Neural cell (in vitro differentiated cells): Measurements from ENCODE around the gene CEP85L.

Experiments
- EP300 ChIP-seq: fragments of 450-650 bp; conservative IDR thresholded peaks from 2 replicates; pipeline ENCODE4 v1.6.1; 2014; ENCODE audit warnings: antibody characterized with exemption, mild to moderate bottlenecking, moderate library complexity; ENCODE audit not compliant: poor library complexity, severe bottlenecking
- EZH2 ChIP-seq: fragments of 200-600, 300-800 bp; shearing (Covaris generic), sonication (generic); IDR thresholded peaks from 2 replicates; pipeline ENCODE4 v1.6.1; 2014; ENCODE audit warnings: antibody characterized with exemption, low read length, borderline replicate concordance, mild to moderate bottlenecking; ENCODE audit not compliant: insufficient read depth, poor library complexity, severe bottlenecking
- MXI1 ChIP-seq: fragments of 450-650 bp; conservative IDR thresholded peaks from 2 replicates; pipeline ENCODE4 v1.6.1; 2014; ENCODE audit warnings: antibody characterized with exemption, mild to moderate bottlenecking; ENCODE audit not compliant: poor library complexity, severe bottlenecking
- POLR2AphosphoS5 ChIP-seq: IDR thresholded peaks from 2 replicates; pipeline ENCODE4 v1.6.1; 2012
- RAD21 ChIP-seq: fragments of 450-650 bp; conservative IDR thresholded peaks from 2 replicates; pipeline ENCODE4 v1.6.1; 2014; ENCODE audit warnings: antibody characterized with exemption, mild to moderate bottlenecking, moderate library complexity
- SMC3 ChIP-seq: fragments of 450-650 bp; conservative IDR thresholded peaks from 2 replicates; pipeline ENCODE4 v1.6.1; 2014; ENCODE audit warnings: antibody characterized with exemption, mild to moderate bottlenecking, moderate library complexity; ENCODE audit not compliant: poor library complexity
- TAF1 ChIP-seq: IDR thresholded peaks from 2 replicates; pipeline ENCODE4 v1.6.1; 2012; ENCODE audit warnings: low read depth
- TF ChIP-seq, protein P1 (sequence below): fragments of 450-650 bp; IDR thresholded peaks from 2 replicates; pipeline ENCODE4 v1.5.1; 2014; ENCODE audit warnings: antibody characterized with exemption, mild to moderate bottlenecking, moderate library complexity; ENCODE audit not compliant: poor library complexity, severe bottlenecking
- TF ChIP-seq, protein P2 (sequence below): IDR thresholded peaks from 2 replicates; pipeline ENCODE4 v1.6.1; 2012; ENCODE audit warnings: borderline replicate concordance

DNA sequence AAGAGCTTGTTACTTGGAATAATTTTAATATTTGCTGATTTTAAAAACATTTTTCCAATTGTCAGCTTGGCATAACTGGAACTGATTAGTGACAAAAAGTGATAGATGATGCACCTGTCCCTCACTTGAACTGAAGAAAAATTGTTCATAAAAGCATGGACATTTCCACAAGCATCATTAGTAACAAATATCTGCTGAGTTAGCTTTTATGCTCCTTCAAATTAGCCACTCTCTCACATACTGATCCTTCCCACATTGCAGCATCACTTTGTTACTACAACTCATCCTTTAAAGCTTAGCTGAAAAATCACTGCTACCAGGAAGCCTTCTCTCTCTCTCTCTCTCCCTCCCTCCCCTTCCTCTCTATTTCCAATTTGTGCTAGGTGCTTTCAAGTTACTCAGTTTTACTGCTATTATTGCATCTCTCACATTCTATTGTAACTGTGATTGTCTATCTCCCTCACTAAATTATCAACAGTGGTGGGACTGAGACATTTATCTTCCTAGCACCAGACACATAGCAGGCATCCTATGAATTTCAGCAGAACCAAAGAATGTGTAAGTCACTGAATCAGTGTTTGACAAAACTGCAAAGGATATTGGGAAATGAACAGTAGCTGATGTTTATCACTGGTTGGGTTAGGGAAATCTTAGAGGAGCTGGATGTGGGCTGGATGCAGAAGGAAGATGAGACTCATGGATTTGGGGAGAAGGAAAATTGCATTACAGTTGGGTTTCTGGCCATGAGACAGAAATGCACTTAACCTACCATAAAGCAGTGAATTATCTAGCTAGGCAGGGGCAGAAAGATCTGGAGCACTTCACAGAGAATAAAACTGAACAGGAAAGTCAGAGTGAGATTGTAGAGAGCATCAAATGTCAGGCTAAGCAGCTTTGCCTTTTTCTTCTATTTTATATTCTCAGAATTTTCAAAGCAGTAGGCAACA lies 231.7 kb downstream of the CEP85L start:
- TF ChIP-seq, protein P1, sequence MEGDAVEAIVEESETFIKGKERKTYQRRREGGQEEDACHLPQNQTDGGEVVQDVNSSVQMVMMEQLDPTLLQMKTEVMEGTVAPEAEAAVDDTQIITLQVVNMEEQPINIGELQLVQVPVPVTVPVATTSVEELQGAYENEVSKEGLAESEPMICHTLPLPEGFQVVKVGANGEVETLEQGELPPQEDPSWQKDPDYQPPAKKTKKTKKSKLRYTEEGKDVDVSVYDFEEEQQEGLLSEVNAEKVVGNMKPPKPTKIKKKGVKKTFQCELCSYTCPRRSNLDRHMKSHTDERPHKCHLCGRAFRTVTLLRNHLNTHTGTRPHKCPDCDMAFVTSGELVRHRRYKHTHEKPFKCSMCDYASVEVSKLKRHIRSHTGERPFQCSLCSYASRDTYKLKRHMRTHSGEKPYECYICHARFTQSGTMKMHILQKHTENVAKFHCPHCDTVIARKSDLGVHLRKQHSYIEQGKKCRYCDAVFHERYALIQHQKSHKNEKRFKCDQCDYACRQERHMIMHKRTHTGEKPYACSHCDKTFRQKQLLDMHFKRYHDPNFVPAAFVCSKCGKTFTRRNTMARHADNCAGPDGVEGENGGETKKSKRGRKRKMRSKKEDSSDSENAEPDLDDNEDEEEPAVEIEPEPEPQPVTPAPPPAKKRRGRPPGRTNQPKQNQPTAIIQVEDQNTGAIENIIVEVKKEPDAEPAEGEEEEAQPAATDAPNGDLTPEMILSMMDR = no peak
- TF ChIP-seq POLR2AphosphoS5 (no peak), RAD21 (no peak), TAF1 (no peak), SMC3 (no peak), EP300 (no peak), EZH2 (no peak), MXI1 (no peak)
- TF ChIP-seq, protein P2, sequence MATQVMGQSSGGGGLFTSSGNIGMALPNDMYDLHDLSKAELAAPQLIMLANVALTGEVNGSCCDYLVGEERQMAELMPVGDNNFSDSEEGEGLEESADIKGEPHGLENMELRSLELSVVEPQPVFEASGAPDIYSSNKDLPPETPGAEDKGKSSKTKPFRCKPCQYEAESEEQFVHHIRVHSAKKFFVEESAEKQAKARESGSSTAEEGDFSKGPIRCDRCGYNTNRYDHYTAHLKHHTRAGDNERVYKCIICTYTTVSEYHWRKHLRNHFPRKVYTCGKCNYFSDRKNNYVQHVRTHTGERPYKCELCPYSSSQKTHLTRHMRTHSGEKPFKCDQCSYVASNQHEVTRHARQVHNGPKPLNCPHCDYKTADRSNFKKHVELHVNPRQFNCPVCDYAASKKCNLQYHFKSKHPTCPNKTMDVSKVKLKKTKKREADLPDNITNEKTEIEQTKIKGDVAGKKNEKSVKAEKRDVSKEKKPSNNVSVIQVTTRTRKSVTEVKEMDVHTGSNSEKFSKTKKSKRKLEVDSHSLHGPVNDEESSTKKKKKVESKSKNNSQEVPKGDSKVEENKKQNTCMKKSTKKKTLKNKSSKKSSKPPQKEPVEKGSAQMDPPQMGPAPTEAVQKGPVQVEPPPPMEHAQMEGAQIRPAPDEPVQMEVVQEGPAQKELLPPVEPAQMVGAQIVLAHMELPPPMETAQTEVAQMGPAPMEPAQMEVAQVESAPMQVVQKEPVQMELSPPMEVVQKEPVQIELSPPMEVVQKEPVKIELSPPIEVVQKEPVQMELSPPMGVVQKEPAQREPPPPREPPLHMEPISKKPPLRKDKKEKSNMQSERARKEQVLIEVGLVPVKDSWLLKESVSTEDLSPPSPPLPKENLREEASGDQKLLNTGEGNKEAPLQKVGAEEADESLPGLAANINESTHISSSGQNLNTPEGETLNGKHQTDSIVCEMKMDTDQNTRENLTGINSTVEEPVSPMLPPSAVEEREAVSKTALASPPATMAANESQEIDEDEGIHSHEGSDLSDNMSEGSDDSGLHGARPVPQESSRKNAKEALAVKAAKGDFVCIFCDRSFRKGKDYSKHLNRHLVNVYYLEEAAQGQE = no peak
